ENCODE results near the gene CDC42EP1.

DNA sequence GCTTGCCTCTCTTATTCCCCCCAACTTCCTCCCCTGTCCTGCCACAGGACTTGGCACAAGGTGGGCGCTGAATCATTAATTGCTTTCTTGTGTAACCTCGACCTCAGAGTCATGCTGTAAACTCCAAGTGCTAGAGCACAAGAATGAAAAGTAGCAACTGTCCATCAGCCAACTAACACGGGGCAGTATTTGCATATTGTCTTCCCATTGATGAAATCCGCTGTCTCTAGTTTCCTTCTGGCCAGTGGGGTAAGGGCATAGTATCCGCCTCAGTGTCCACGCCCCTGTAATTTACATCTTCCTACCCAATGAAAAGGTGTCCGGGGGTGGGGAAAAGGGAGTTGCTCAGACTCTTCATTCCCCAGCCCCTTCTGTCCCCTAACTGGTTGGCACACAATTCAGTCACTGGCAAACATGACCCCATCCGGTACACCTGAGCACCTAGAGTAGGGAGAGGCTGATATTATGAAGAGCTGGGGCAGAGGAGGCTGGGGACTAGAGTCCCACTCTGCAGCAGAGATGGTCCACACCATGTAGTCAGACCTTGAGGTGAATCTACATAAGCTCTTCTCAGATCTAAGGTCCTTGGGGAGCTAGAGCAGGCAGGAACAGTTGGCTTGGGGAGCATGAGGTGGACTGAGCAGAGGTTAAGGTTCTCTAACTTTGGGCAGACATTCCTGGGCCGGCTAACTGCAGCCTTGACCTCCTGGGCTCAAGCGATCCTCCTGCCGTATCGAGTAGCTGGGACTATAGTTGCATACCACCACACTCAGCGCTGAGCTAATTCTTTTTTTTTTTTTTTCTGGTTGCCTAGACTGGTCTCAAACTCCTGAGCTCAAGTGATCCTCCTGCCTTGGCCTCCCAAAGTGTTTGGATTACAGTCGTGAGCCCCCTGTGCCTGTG lies 41.5 kb downstream of the CDC42EP1 start:
- TF ChIP-seq, protein P1, sequence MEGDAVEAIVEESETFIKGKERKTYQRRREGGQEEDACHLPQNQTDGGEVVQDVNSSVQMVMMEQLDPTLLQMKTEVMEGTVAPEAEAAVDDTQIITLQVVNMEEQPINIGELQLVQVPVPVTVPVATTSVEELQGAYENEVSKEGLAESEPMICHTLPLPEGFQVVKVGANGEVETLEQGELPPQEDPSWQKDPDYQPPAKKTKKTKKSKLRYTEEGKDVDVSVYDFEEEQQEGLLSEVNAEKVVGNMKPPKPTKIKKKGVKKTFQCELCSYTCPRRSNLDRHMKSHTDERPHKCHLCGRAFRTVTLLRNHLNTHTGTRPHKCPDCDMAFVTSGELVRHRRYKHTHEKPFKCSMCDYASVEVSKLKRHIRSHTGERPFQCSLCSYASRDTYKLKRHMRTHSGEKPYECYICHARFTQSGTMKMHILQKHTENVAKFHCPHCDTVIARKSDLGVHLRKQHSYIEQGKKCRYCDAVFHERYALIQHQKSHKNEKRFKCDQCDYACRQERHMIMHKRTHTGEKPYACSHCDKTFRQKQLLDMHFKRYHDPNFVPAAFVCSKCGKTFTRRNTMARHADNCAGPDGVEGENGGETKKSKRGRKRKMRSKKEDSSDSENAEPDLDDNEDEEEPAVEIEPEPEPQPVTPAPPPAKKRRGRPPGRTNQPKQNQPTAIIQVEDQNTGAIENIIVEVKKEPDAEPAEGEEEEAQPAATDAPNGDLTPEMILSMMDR (IDR thresholded peaks at IDR 0.05): no peak
- TF ChIP-seq EZH2 (IDR thresholded peaks at IDR 0.05; ENCODE audit: borderline replicate concordance, insufficient read depth, low read depth, low read length, poor library complexity, severe bottlenecking): no peak
